Measurements from ENCODE around the gene ACTG2.

DNA sequence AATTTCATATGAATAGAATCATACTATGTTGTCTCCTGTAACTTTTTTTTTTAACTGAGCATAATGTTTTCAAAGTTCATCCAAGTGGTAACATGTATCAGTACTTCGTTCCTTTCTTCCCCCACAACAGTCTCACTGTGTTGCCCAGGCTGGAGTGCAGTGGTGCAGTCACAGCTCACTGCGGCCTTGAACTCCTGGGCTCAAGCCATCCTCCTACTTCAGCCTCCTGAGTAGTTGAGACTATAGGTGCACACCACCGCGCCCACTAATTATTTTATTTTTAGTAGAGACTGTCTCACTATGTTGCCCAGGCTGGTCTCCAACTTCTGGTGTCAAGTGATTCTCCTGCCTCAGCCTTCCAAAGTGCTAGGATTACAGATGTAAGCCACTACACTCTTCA lies 68.5 kb downstream of the ACTG2 start:
- TF ChIP-seq CTCF (IDR thresholded peaks at IDR 0.05 in 8 of 11, conservative IDR thresholded peaks at IDR 0.05 in 3 of 11) (no peak), POLR2AphosphoS5 (IDR thresholded peaks at IDR 0.05) (no peak)

All from spleen (tissue), 7 donors.